ENCODE data around the gene CLIP4.

Gene CLIP4

GRCh38 chr2:29147963-29148362 is 32.7 kb downstream of the CLIP4 start (continued):
- TF ChIP-seq POU6F1 (CRISPR knock-in tag; IDR thresholded peaks at IDR 0.05; ENCODE audit: borderline replicate concordance, low read depth) (no peak), CREB5 (CRISPR knock-in tag; IDR thresholded peaks at IDR 0.05; ENCODE audit: low read depth) (no peak), ISL1 (CRISPR knock-in tag; IDR thresholded peaks at IDR 0.05) (no peak), PPARA (CRISPR knock-in tag; IDR thresholded peaks at IDR 0.05; ENCODE audit: borderline replicate concordance) (no peak), OSR1 (CRISPR knock-in tag; IDR thresholded peaks at IDR 0.05) (no peak), ZC3H10 (CRISPR knock-in tag; IDR thresholded peaks at IDR 0.05) (no peak)

GRCh38 chr2:29154610-29155009 is 39.4 kb downstream of the CLIP4 start:
- ATAC-seq = no peak
- TF ChIP-seq TSHZ2 (CRISPR knock-in tag; IDR thresholded peaks at IDR 0.05) = no peak
- no peak for TF ChIP-seq SNAI2 (CRISPR knock-in tag; IDR thresholded peaks at IDR 0.05)
- TF ChIP-seq ZNF565 (CRISPR knock-in tag; conservative IDR thresholded peaks at IDR 0.05; ENCODE audit: low read depth) = no peak
- TF ChIP-seq ZNF8 (CRISPR knock-in tag; IDR thresholded peaks at IDR 0.05) = no peak
- TF ChIP-seq RARB (CRISPR knock-in tag; IDR thresholded peaks at IDR 0.05) = no peak
- no peak for TF ChIP-seq ZC3H10 (CRISPR knock-in tag; IDR thresholded peaks at IDR 0.05)
- no peak for TF ChIP-seq ZFP30 (CRISPR knock-in tag; IDR thresholded peaks at IDR 0.05)
- TF ChIP-seq CSDC2 (CRISPR knock-in tag; IDR thresholded peaks at IDR 0.05) = no peak
- no peak for TF ChIP-seq CSRNP3 (CRISPR knock-in tag; IDR thresholded peaks at IDR 0.05)
- TF ChIP-seq ISL1 (CRISPR knock-in tag; IDR thresholded peaks at IDR 0.05) = no peak
- no peak for TF ChIP-seq CREB5 (CRISPR knock-in tag; IDR thresholded peaks at IDR 0.05; ENCODE audit: low read depth)
- no peak for TF ChIP-seq ARNTL (CRISPR knock-in tag; IDR thresholded peaks at IDR 0.05; ENCODE audit: borderline replicate concordance, low read depth)
- TF ChIP-seq ZNF70 (CRISPR knock-in tag; IDR thresholded peaks at IDR 0.05) = no peak
- no peak for TF ChIP-seq PATZ1 (CRISPR knock-in tag; IDR thresholded peaks at IDR 0.05; ENCODE audit: borderline replicate concordance)
- TF ChIP-seq ZFP3 (CRISPR knock-in tag; IDR thresholded peaks at IDR 0.05) = no peak
- TF ChIP-seq PPARA (CRISPR knock-in tag; IDR thresholded peaks at IDR 0.05; ENCODE audit: borderline replicate concordance) = no peak
- no peak for TF ChIP-seq GLIS3 (CRISPR knock-in tag; IDR thresholded peaks at IDR 0.05)
- TF ChIP-seq BACH2 (CRISPR knock-in tag; IDR thresholded peaks at IDR 0.05; ENCODE audit: borderline replicate concordance) = no peak
- no peak for TF ChIP-seq POU6F1 (CRISPR knock-in tag; IDR thresholded peaks at IDR 0.05; ENCODE audit: borderline replicate concordance, low read depth)

Data from SK-N-SH treated with all-trans-retinoic acid at 6 μM for 48 hours (cell line).